Lower leg skin (tissue), 4 donors: ENCODE data around the gene RLN3. TPM values are rescaled to one million over a fixed set of nuclear protein-coding genes. Genes with fewer than 3 reads are reported as not detected.

Experiments
- DNase-seq, 2 donors: peaks; one replicate each; pipeline ENCODE4 v3.0.0-alpha.2; 2019; ENCODE audit warnings: low spot score in 2 of 2
- H3K4me3 ChIP-seq: fragments of 200-600 bp; sonication (generic); 2 replicates; pipeline ENCODE4 v1.5.1; 2017; ENCODE audit warnings: mild to moderate bottlenecking, low read depth; ENCODE audit not compliant: poor library complexity, severe bottlenecking
- CTCF ChIP-seq, 3 donors: fragments of 450-650 bp; IDR thresholded peaks; one replicate each; pipeline ENCODE4 v1.5.1; 2016; ENCODE audit warnings: antibody characterized with exemption in 3 of 3, mild to moderate bottlenecking in 3 of 3, moderate library complexity in 2 of 3
- POLR2A ChIP-seq, 2 donors: fragments of 450-650 bp; IDR thresholded peaks; one replicate each; pipeline ENCODE4 v1.6.1; 2016 to 2017; ENCODE audit warnings: antibody characterized with exemption in 2 of 2, mild to moderate bottlenecking in 1 of 2, moderate library complexity in 1 of 2
- WGBS, 2 donors: methylation state at CpG; one replicate each; pipeline ENCODE4 v1.1.5; 2018; 5-methylcytosine and 5-hydroxymethylcytosine counted together
- intact Hi-C: fragments of 100-400 bp; cut with DNase I; formaldehyde crosslinking; loops from one replicate; pipeline ENCODE4 v1.15.0; 2023; ENCODE audit warnings: low total_unique reads
- total RNA-seq, 4 donors: library from RNA; depleted of rRNA; stranded (reverse); fragments of >200 nt; gene quantifications; one replicate each; pipeline ENCODE4 v1.1.0, GENCODE V29; 2016

The RLN3 gene
- total RNA-seq, 4 donors from 2014 or later = not detected

DNA sequence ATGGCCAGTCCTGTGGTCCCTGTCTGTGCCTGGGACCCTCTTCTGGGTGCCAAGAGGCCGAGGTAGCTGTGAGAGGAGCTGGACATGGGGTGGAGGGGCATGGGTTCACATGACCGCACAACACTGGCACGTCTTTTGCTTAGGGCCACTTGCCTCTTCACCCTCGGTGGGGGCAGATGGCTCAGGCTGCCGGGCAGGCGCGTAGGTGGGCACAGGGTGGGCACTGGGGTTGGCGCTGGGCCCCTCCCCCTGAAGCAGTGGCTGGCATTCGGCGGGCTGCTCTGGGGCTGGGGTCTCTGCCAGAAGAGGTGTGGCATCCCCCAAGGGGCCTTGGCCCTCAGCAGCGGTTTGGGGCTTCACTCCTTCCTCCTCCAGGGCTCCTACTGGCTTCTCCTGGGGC lies 25.6 kb downstream of the RLN3 start:
- TF ChIP-seq POLR2A (IDR thresholded peaks at IDR 0.05) (no peak), CTCF (IDR thresholded peaks at IDR 0.05) (no peak)
- 84 to 88% methylated on average over 6 to 11 of the region's 11 CpGs for WGBS, 2 donors
- no peak for DNase-seq
- H3K4me3 ChIP-seq = no peak overlapping the region
- intact Hi-C loops = loop anchor here (10.0 kb wide), 1 partner anchor 89 kb away; no protein-coding TSS in a partner anchor

DNA sequence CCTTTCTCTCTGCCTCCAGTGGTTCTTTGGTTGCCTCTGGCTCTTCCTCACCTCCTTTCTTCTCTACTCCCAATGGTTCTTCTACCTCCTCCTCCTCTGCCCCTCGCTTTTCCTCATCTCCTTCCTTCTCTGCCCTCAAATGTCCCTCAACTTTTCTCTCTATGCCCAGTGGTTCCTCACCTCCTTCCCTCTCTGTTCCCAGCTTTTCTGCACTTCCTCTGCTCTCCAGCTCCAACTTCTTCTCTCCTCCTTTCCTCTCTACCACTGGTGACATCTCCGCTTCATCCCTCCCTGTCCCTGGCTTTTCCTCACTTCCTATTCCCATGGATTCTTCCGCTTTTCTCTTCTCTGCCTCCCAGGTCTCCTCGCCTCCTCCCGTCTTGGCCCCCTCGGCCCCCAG lies 26.2 kb downstream of the RLN3 start:
- intact Hi-C loops = loop anchor here (10.0 kb wide), 1 partner anchor 89 kb away; no protein-coding TSS in a partner anchor
- WGBS, 2 donors = 81 to 83% methylated on average over 6 of the region's 6 CpGs

DNA sequence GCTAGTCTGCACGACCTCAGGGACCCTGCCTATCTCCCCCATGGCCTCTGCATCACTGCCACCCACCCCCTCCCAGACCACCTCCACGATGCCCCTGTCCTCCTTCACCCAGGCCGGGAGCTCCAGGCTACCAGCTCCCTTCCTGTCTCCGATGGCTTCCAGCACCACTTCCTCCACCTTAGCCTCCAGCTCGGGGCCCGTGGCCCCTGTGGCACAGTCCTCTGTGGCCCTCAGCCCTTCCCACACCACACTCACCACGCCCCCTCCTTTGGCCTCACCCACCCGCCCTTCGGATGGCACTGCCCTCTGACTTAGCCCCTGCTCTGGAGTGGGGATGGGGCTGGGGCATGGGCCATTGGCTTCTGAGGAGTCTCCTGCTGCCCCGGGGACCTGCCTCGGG lies 26.8 kb downstream of the RLN3 start:
- no peak for DNase-seq
- intact Hi-C loops = loop anchor here (10.0 kb wide), 1 partner anchor 90 kb away; no protein-coding TSS in a partner anchor
- no peak overlapping the region for H3K4me3 ChIP-seq
- 51 to 61% methylated on average over 11 of the region's 11 CpGs for WGBS, 2 donors
- TF ChIP-seq CTCF (IDR thresholded peaks at IDR 0.05) = no peak
- TF ChIP-seq POLR2A (IDR thresholded peaks at IDR 0.05) = no peak

More for the DNA sequence above, 26.2 kb downstream of the RLN3 start:
- no peak for DNase-seq
- TF ChIP-seq CTCF (IDR thresholded peaks at IDR 0.05) (no peak), POLR2A (IDR thresholded peaks at IDR 0.05) (no peak)
- no peak overlapping the region for H3K4me3 ChIP-seq

GRCh38 chr19:14055396-14055795 lies 27.4 kb downstream of the RLN3 start:
- intact Hi-C loops = loop anchor here (10.0 kb wide), 1 partner anchor 91 kb away; no protein-coding TSS in a partner anchor
- 85 to 90% methylated on average over 3 of the region's 3 CpGs for WGBS, 2 donors
- TF ChIP-seq CTCF (IDR thresholded peaks at IDR 0.05) = no peak
- no peak for DNase-seq
- H3K4me3 ChIP-seq = no peak overlapping the region

DNA sequence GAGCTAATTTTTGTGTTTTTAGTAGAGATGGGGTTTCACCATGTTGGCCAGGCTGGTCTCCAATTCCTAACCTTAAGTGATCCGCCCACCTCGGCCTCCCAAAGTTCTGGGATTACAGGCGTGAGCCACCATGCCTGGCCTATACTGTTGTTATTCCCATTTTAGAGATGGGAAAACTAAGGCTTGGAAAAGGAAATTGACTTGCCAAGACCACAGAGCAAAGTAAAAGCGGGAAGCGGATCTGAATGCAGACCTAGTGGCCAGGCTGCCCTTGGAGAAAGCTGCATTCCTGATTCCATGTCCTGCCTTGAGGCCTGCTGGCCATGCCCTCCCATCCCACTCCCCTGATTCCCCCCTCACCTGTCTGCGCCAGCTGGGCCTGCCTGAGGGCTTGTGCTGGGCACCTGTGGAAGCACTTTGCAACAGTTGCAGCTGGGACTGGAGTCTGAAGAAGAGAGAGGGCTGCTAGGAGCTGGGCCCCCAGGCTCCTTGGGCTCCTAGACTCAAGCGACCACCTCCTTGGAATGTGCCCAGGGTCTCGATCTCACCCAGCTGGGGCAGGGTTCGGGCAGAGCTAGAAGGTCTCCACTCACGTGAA lies 28.2 kb downstream of the RLN3 start:
- intact Hi-C loops = loop anchor here (10.0 kb wide), 1 partner anchor 91 kb away; no protein-coding TSS in a partner anchor
- WGBS, 2 donors = 94 to 98% methylated on average over 8 to 10 of the region's 10 CpGs
- no peak for DNase-seq
- TF ChIP-seq CTCF (IDR thresholded peaks at IDR 0.05) = no peak
- TF ChIP-seq POLR2A (IDR thresholded peaks at IDR 0.05) = no peak
- H3K4me3 ChIP-seq = no peak overlapping the region
